Muscle of leg (tissue), 11 donors: ENCODE results near the gene CCDC97. TPM values are rescaled to one million over a fixed set of nuclear protein-coding genes. Genes with fewer than 3 reads are reported as not detected.

Experiments
- DNase-seq: peaks from one replicate; pipeline ENCODE4 v3.0.0; 2013
- H3K27ac ChIP-seq: one replicate; pipeline ENCODE4 v1.5.1; 2013; ENCODE audit warnings: mild to moderate bottlenecking, low read length, control low read depth
- H3K27me3 ChIP-seq: one replicate; pipeline ENCODE4 v1.6.1; 2013; ENCODE audit warnings: low read length; ENCODE audit not compliant: control insufficient read depth, insufficient read depth
- H3K36me3 ChIP-seq: one replicate; pipeline ENCODE4 v1.6.1; 2013; ENCODE audit warnings: low read length; ENCODE audit not compliant: control insufficient read depth, insufficient read depth
- H3K4me1 ChIP-seq: one replicate; pipeline ENCODE4 v1.6.1; 2013; ENCODE audit warnings: low read length; ENCODE audit not compliant: control insufficient read depth, insufficient read depth
- H3K4me3 ChIP-seq: one replicate; pipeline ENCODE4 v1.5.1; 2013; ENCODE audit warnings: low read length, control low read depth
- H3K9me3 ChIP-seq: replicated peaks from 2 replicates; pipeline ENCODE4 v1.6.1; 2013; ENCODE audit warnings: low read depth, low read length; ENCODE audit not compliant: control insufficient read depth
- WGBS: methylation state at CpG from one replicate; pipeline ENCODE4 v1.1.5; 2013; ENCODE audit warnings: missing lambda C conversion rate; ENCODE audit not compliant: insufficient coverage; 5-methylcytosine and 5-hydroxymethylcytosine counted together
- polyA plus RNA-seq, 8 donors: library from polyadenylated mRNA; unstranded; fragments of 120-200 nt; gene quantifications; one replicate each; pipeline versions ENCODE4 v1.2.1 to v1.2.3, GENCODE V29; 2013; ENCODE audit warnings: inconsistent platforms in 1 of 8, low replicate concordance in 1 of 8; ENCODE audit not compliant: insufficient read length in 8 of 8, insufficient read depth in 1 of 8
- total RNA-seq: library from RNA; stranded (reverse); fragments of 120-200 nt; gene quantifications from one replicate; pipeline ENCODE4 v1.2.4, GENCODE V29; 2013

The CCDC97 gene
- total and polyA plus RNA-seq, 9 donors: 14.4 to 38.5 (median 35.3) TPM

DNA sequence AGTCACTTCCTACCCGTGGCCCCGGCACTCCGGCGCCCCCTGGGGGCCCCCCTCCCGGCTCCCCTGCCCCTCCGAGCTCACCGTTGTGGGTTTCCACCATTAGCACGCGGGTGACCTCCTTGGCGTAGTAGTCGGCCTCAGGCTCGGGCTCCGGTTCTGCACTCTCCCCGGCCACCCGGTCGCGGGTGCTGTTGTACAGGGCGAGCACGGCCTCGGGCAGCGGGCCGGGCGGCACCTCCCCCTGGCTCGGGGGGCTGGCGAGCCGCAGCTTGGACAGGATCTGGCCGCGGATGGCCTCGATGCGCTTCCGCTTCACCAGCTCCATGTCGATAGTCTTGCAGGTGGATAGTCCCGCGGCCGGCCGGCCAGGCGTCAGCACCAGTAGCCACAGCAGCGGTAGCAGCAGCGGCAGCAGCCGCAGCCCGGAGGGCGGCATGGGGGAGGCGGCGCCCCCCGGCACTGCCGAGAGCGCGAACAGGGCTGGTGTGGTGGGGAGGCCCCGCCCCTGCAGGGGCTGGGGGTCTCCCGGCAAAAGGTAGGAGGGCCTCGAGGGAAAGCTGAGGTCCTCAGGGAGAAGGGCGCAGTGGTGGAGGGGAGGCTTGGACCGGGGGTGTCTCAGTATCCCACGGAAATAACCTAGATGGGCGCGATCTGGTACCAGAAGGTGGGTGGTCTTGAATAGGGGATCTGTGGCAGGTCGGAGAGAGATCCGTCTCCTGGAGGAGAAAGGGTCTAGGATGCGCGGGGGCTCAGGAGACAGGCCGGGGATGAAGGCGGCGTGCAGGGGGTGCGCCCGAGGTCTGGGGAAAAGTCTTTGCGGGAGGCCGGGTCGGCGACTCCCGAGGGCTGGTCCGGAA is 42.9 kb downstream of the CCDC97 start:
- Histone ChIP-seq H3K9me3 (no peaks in the 10 kb centered on the region), H3K27ac (no peak overlapping the region), H3K36me3 (no peaks in the 10 kb centered on the region), H3K27me3 (peaks cover 50% of the 10 kb centered on the region), H3K4me1 (peaks cover 45% of the 10 kb centered on the region), H3K4me3 (peak overlapping the region; percentile 59)
- WGBS: under 1% methylated on average over 69 of the region's 71 CpGs
- DNase-seq: peak; percentile 58

DNA sequence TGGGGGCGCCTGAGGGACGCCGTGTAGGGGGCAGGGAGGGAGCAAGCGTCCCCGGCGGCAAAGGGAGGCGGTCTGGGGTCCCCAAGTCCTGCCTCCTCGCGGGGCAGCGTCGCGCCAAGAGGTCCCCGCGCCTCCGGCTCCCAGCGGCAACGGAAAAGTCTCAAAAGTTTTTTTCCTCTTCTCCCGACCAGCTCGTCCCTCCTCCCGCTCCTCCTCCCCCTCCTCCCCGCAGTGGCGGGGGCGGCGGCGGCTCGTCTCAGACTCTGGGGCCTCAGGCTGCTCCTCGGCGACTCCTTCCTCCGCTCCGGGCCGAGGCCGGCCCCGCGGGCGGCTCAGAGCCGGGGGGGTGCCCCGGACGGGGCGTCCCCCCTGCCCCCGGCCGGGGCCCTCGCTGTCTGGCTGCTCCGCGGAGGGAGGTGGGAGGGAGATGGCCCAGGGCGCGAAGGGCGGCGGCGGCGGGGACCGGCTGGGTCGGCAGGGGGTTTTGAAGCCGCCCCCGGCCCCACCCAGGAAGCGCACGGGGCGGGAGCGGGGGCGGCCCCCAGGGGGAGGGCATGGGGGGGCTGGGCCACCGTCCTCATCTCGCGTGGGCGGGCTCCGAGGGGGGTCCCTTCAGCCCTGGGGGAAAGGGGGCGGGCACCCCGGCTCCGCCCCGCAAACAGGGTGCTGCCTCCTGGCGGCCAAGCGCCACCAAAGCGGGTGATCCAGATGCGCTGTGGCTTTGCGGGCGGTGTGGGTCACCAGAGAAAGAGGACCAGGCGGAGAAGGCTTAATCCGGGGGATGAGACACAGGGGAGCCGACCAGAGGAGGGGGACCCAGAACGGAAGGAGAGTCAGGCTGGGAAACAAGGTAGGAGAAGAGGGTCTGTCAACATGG is 43.7 kb downstream of the CCDC97 start, which contains the start of gene TGFB1:
Gene TGFB1, minus strand, starts transcription at position 457 of the 877 bp plus-strand sequence. CDS start 878 bp downstream, outside the sequence.
- peak within 1 kb of the TSS; percentile 59 for H3K4me3 ChIP-seq
- H3K4me1 ChIP-seq: peaks cover 45% of the 10 kb centered on the region
- DNase-seq: peak; percentile 88
- peaks cover 50% of the 10 kb centered on the region for H3K27me3 ChIP-seq
- 0% methylated on average over 48 of the region's 78 CpGs for WGBS
- H3K9me3 ChIP-seq: no peaks in the 10 kb centered on the region
- H3K27ac ChIP-seq: no peak within 1 kb of the TSS
- no peaks in the 10 kb centered on the region for H3K36me3 ChIP-seq

DNA sequence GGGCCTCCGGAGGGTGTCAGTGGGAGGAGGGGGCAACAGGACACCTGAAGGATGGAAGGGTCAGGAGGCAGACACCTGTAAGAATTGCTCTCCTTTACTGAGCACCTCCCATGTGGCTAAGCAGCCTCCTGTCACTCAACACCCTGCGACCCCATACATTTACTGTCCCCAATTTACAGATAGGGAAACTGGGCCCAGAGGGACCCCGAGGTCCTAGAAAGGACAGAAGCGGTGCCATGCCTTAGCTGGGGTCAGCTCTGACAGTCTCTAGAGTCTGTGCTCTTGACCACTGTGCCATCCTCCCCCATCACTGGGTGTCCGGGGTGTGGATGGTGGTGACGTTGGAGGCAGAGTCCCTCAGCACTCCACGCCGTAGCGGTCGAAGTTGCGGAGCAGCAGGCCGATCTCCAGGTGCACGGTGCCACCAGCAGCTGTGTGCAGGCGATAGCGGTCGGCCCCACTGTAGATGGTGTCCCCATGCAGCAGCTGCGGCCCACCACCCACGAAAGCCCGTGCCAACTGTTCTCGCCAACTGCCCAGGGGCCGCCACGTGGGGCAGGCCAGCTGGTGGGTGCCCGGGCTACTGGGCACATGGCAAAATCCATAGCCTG is 44.5 kb downstream of the CCDC97 start:
- WGBS: 86% methylated on average over 15 of the region's 23 CpGs
- no peak for DNase-seq
- no peaks in the 10 kb centered on the region for H3K9me3 ChIP-seq
- H3K27me3 ChIP-seq: peaks cover 43% of the 10 kb centered on the region
- no peak overlapping the region for H3K27ac ChIP-seq
- peaks cover 45% of the 10 kb centered on the region for H3K4me1 ChIP-seq
- H3K4me3 ChIP-seq: peak overlapping the region; percentile 59
- H3K36me3 ChIP-seq: no peaks in the 10 kb centered on the region

DNA sequence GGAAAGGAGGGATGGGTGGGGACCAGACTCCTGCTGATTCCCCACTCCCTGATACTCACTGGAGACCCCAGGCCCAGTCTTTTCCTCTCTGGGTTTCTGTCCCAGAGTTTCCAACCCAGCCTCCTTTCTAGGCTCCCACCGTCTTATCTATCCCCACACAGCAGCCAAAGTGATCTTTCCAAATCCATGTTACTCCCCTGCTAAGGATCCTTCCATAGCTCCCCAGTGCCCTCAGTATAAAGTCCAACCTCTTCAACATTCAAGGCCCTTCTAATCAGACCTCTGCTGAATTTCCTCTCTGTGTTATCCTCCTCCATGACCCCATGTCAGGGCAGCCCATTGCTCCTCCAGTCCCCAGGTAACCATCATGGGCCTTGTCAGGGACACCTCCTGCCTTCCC is 45.1 kb downstream of the CCDC97 start:
- Histone ChIP-seq H3K36me3 (no peaks in the 10 kb centered on the region), H3K27ac (no peak overlapping the region)

DNA sequence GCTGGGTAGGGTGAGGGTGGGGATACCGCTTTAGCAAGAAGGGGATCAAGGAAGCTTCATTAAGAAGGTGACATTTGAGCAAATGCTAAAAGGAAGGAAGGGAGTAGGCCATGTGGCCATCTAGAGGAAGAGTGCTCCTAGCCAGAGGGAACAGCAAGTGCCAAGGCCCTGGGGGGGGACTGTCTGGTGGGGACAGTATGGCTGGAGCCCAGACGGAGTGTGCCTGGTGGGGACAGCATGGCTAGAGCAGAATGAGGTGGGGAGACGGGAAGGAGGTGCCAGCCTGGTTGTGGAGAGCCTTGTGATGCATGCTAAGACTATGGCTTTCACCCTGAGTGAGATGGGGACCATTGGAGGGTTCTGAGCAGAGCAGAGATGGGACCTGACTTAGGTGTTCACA is 45.8 kb downstream of the CCDC97 start:
- H3K27me3 ChIP-seq: peaks cover 31% of the 10 kb centered on the region
- no peak for DNase-seq
- no peaks in the 10 kb centered on the region for H3K9me3 ChIP-seq
- H3K4me3 ChIP-seq: no peak overlapping the region
- WGBS: 59% methylated on average over 3 of the region's 3 CpGs
- H3K27ac ChIP-seq: no peak overlapping the region
- peaks cover 42% of the 10 kb centered on the region for H3K4me1 ChIP-seq
- H3K36me3 ChIP-seq: no peaks in the 10 kb centered on the region

More for the DNA sequence above, 45.1 kb downstream of the CCDC97 start:
- peaks cover 38% of the 10 kb centered on the region for H3K27me3 ChIP-seq
- 58% methylated on average over 1 of the region's 1 CpG for WGBS
- no peak overlapping the region for H3K4me3 ChIP-seq
- peaks cover 45% of the 10 kb centered on the region for H3K4me1 ChIP-seq
- DNase-seq: no peak
- no peaks in the 10 kb centered on the region for H3K9me3 ChIP-seq

DNA sequence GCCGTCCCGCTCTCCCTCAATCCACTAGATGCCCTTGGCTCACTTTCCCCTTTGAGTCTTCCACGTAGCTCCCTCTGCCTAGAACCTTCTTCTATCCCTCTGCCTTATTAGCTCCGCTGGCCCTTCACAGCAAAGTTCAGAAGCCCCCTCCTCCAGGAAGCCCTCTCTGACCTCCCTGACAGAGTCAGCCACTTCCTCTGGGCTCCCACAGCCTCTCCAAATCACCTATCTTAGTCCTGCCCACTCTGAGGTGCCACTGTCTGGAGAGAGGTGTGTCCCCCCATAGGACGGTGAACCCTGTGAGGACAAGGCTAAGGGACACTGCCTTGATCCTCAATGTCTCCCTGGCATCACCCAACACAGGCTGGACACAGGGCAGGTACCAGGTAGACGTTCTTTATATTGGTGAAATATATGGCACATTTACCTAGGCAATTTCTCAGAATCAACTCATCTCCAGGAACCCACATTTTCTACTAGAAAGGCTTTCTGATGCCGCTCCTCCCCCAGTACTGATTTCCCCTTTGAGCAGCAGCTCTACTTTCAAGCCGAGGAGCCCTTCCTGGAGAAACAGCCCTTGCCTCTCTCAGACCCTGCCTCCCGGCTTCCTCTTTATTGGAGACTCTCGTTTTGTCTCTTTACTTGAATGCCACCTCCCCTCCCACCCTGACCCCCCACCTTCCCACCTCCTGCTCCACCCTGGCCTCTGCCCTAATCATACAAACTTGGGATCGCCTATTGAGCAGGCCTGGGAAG is 47.2 kb downstream of the CCDC97 start:
- Histone ChIP-seq H3K4me1 (peaks cover 28% of the 10 kb centered on the region), H3K27ac (no peak overlapping the region), H3K9me3 (no peaks in the 10 kb centered on the region), H3K27me3 (peaks cover 17% of the 10 kb centered on the region), H3K4me3 (no peak overlapping the region), H3K36me3 (no peaks in the 10 kb centered on the region)
- 82% methylated on average over 5 of the region's 11 CpGs for WGBS
- DNase-seq: no peak

DNA sequence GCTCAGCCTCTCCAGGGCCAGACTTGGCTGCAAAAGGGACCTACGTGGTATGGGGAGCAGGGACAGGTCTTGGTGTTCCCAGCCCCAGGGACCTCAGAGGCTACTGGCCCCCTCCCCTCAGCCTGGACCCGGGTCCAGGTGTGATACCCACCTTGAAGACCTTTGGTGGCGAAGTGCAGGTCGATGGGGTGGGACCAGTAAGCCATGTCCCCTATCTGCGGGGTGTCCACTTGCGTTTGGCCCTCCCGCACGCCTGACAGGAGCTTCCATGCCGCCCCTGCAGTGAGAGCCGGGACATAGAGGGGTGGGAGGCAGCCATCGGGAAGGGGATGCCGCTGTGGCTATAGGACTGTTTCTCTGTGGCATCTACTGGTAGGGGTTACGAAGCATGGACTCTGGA is 47.8 kb downstream of the CCDC97 start:
- Histone ChIP-seq H3K4me3 (no peak overlapping the region), H3K36me3 (no peaks in the 10 kb centered on the region), H3K4me1 (peaks cover 23% of the 10 kb centered on the region), H3K27me3 (peaks cover 11% of the 10 kb centered on the region), H3K9me3 (no peaks in the 10 kb centered on the region), H3K27ac (no peak overlapping the region)
- DNase-seq: no peak
- WGBS: 89% methylated on average over 6 of the region's 13 CpGs

DNA sequence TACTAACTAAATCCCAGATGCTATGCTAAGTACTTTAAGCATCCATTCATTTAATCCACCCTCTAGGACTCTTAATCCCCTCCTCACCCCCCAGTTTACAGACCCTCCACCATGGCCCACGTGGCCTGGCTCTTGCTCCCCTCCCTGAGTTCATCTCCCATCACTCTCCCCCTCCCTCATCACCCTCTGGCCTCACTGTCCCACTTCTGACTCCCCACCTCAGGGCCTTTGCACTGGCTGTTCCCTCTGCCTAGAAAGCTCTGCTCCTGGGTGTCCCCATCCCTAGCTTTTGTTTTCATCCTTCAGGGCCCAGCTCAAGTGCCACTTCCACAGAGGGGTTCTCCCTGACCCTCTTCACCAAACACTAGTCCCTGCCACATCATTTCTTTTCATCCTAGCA is 49.8 kb downstream of the CCDC97 start:
- DNase-seq: no peak
- Histone ChIP-seq H3K36me3 (no peaks in the 10 kb centered on the region), H3K9me3 (no peaks in the 10 kb centered on the region), H3K4me3 (no peak overlapping the region), H3K4me1 (peaks cover 17% of the 10 kb centered on the region), H3K27me3 (no peaks in the 10 kb centered on the region), H3K27ac (no peak overlapping the region)
- WGBS: 83% methylated on average over 1 of the region's 1 CpG

DNA sequence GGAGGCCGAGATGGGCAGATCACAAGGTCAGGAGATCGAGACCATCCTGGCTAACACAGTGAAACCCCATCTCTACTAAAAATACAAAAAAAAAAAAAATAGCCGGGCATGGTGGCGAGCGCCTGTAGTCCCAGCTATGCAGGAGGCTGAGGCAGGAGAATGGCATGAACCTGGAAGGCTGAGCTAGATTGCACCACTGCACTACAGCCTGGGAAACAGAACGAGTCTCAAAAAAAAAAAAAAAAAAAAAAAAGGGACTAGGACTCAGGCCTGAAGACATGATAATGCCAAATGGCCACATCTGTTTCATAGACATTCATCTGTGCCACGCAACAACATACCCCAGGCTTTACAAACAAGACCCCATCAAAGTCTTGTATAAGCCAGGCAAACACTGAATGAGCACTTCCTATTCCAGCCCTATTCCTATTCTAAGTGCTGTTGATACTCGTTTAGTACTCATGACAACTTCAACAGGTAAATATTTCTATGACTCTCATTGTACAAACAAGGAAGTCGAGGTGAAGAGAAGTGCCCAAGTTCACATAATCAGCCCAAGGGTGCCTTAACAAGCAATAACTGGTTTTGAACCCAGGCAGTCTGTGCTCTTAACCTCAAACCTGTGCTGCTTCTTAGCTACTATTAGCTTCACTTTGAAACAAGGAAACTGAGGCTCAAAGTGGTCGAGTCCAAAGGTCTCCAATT is 52.3 kb downstream of the CCDC97 start:
- H3K27ac ChIP-seq: no peak overlapping the region
- H3K27me3 ChIP-seq: no peaks in the 10 kb centered on the region
- H3K36me3 ChIP-seq: no peaks in the 10 kb centered on the region
- H3K9me3 ChIP-seq: no peaks in the 10 kb centered on the region
- 71% methylated on average over 1 of the region's 10 CpGs for WGBS
- peaks cover 13% of the 10 kb centered on the region for H3K4me1 ChIP-seq
- no peak for DNase-seq
- no peak overlapping the region for H3K4me3 ChIP-seq
